Measurements from ENCODE around the gene TXK.

Gene TXK

GRCh38 chr4:48078425-48078824 is 55.6 kb downstream of the TXK start:
- TF ChIP-seq CTCF (conservative IDR thresholded peaks at IDR 0.05; ENCODE audit: low read depth, low read length), result no peak
- no peak for DNase-seq (ENCODE audit: low read depth)
- no peak overlapping the region for H3K4me3 ChIP-seq (ENCODE audit: low read length)

- no peak for DNase-seq (ENCODE audit: low read depth)
- no peak for TF ChIP-seq CTCF (conservative IDR thresholded peaks at IDR 0.05; ENCODE audit: low read depth, low read length)
- no peak overlapping the region for H3K4me3 ChIP-seq (ENCODE audit: low read length)
Measured at GRCh38 chr4:48074657-48075056, 59.4 kb downstream of the TXK start.

DNA sequence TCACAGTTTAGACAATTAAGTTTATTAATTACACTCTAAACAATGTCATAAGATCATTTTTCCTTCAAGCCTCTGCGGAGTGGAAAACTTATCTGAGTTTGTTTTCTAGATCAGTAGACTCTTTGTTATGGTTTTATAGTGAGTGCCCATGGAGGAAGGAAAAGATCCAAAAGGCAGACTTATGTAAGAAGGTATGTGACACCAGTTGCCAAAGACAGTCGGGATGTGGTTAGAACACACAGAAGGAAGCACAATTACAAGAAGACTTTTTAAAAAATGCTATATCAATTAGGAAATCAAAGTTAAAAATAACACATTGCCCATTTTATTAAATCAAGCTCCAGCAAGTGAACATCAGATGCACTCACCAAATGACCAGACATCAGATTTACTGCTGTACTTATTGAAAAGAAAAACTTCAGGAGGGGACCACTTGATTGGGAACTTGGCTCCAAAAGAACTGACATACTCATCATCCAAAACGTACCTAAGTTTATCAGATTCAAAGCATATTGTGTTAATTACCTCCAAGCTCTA is 60.4 kb downstream of the TXK start:
- TF ChIP-seq CTCF (conservative IDR thresholded peaks at IDR 0.05; ENCODE audit: low read depth, low read length), result no peak

GRCh38 chr4:48071191-48071590 is 62.9 kb downstream of the TXK start:
- no peak overlapping the region for H3K4me3 ChIP-seq (ENCODE audit: low read length)
- no peak for DNase-seq (ENCODE audit: low read depth)
- peak; percentile 23 for TF ChIP-seq CTCF (conservative IDR thresholded peaks at IDR 0.05; ENCODE audit: low read depth, low read length)

More for the DNA sequence above, 60.4 kb downstream of the TXK start:
- no peak for DNase-seq (ENCODE audit: low read depth)
- H3K4me3 ChIP-seq (ENCODE audit: low read length), result no peak overlapping the region

DNA sequence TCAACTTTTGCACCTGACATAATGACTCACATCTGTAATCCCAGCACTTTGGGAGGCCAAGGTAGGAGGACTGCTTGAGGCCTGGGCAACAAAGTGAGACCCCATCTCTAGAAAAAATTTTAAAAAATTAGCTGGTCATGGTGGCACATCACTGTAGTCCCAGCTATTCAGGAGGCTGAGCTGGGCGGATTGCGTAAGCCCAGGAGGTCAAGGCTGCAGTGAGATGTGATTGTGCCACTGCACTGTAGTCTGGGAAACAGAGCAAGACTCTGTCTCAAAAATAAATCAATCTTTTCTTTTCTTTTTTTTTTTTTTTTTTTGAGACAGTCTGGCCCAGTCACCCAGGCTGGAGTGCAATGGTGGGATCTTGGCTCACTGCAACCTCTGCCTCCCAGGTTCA is 65.0 kb downstream of the TXK start:
- no peak for TF ChIP-seq CTCF (conservative IDR thresholded peaks at IDR 0.05; ENCODE audit: low read depth, low read length)
- no peak for DNase-seq (ENCODE audit: low read depth)
- no peak overlapping the region for H3K4me3 ChIP-seq (ENCODE audit: low read length)

- no peak for DNase-seq (ENCODE audit: low read depth)
- no peak overlapping the region for H3K4me3 ChIP-seq (ENCODE audit: low read length)
- TF ChIP-seq CTCF (conservative IDR thresholded peaks at IDR 0.05; ENCODE audit: low read depth, low read length), result no peak
Measured at GRCh38 chr4:48068182-48068581, 65.9 kb downstream of the TXK start.

GRCh38 chr4:48067536-48067935 is 66.5 kb downstream of the TXK start:
- no peak for DNase-seq (ENCODE audit: low read depth)
- TF ChIP-seq CTCF (conservative IDR thresholded peaks at IDR 0.05; ENCODE audit: low read depth, low read length), result no peak
- H3K4me3 ChIP-seq (ENCODE audit: low read length), result no peak overlapping the region
